HG02571 (cell line): ENCODE results near the gene LMNB1.
"Not testable (repeated sequence)": the region's sequence is repeated elsewhere in the genome, so short reads cannot be mapped to it uniquely, and the experiment has no call there.

Experiments
- ATAC-seq: cut with Tn5 transposase; IDR thresholded peaks from one replicate; pipeline ENCODE4 v1.9.1; 2021; ENCODE audit warnings: mild to moderate bottlenecking, moderate library complexity; ENCODE audit not compliant: unreplicated experiment

LMNB1 gene

DNA sequence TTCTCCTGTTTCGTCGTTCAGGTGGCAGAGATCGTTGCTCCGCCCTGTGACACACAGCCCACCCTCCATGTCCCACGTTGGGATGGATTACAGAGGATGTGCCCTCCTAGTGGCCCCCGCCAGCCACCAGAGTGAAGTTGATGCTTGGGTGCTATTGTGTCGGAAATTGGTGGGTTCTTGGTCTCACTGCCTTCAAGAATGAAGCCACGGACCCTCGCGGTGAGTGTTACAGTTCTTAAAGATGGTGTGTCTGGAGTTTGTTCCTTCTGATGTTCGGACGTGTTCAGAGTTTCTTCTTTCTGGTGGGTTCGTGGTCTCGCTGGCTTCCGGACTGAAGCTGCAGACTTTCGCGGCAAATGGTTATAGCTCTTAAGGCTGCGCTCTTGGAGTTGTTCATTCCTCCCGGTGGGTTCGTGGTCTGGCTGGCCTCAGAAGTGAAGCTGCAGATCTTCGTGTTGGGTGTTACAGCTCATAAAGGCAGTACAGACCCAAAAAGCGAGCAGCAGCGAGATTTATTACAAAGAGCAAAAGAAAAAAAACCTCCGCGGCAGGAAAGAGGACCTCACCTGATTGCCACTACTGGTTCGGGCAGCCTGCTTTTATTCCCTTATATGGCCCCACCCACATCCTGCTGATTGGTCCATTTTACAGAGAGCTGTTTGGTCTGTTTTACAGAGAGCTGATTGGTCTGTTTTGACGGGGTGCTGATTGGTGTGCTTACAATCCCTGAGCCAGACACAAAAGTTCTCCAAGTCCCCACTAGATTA lies 76.8 kb downstream of the LMNB1 start:
- ATAC-seq, result not testable (repeated sequence)

DNA sequence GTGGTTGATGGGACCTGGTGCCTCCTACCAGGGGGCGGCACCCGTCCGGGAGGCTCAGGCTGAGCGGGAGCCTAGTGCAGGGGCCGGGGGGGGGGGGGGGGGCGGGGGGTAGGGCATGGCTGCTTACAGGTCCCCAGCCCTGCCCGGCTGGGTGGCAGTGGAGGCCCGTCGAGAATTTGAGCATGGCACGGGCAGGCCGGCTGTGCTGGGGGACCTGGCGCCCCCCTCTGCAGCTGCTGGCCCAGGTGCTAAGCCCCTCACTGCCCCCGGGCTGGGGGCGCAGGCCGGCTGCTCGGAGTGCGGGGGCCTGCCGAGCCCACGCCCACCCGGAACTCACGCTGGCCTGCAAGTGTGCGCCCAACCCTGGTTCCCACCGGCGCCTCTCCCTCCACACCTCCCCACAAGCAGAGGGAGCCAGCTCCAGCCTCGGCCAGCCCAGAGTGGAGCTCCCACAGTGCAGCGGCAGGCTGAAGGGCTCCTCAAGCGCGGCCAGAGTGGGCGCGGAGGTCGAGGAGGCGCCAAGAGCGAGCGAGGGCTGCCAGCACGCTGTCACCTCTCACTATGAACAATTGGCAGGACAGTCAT lies 77.7 kb downstream of the LMNB1 start:
- ATAC-seq, result no peak

DNA sequence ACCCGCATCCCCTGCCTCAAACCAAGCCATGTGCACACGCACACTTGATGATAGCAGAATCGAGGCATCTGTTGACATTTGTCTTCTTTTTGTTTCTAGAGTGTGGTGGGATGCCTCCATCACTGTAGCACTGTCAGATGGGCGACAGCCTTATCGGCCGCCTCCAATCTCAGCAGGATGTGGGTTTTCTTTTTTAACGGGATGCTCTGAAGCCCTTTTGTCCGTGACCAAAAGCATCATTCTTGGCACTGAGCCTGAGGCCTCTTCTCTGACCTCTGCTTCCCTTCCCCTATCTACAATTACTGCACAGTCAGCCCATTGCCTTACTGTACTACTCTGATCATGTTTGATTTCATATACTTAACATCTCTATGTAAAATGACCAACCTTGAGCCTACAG lies 78.3 kb downstream of the LMNB1 start:
- no peak for ATAC-seq

GRCh38 chr5:126857472-126858410 lies 80.8 kb downstream of the LMNB1 start:
- no peak for ATAC-seq

GRCh38 chr5:126858441-126858840 lies 81.5 kb downstream of the LMNB1 start:
- no peak for ATAC-seq

GRCh38 chr5:126863402-126863801 lies 86.5 kb downstream of the LMNB1 start:
- ATAC-seq, result no peak

- no peak for ATAC-seq
Observed at GRCh38 chr5:126864042-126864688, 87.2 kb downstream of the LMNB1 start.

GRCh38 chr5:126865299-126865698 lies 88.4 kb downstream of the LMNB1 start:
- no peak for ATAC-seq

- no peak for ATAC-seq
Observed at GRCh38 chr5:126866851-126867636, 90.1 kb downstream of the LMNB1 start.

DNA sequence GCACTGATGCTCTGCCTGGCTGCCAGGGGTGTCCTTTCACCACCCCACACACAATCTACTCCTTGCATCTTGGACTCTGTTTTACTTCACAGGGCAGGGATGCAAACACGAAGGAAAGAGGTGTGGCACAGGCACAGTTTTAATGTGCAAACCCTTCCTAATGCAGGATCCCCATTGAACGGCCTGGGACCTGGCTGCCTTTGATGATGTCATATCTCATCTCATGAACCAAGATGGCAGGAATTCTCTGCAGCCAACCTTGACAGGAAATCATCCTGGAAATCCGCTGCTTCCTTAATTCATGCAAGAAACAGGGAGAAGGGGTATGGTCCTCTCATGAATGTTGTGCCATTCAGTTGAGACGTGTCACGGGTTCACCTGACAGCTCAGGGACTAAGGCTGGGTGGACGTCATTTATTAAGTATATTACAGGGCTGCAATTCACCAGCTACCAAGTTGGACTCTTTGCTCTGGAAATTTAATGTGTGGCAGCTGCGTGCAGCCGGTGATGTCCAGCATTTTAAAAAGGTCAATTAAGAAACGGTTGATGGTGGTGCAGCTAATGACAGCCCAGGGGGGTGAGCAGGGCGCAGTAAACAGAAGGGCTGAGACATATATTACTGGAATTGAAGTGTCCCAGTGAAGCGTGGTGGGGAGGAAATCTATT lies 91.5 kb downstream of the LMNB1 start:
- ATAC-seq, result no peak

GRCh38 chr5:126869005-126869451 lies 92.1 kb downstream of the LMNB1 start:
- ATAC-seq, result peak; percentile 57

GRCh38 chr5:126871441-126871840 lies 94.5 kb downstream of the LMNB1 start:
- no peak for ATAC-seq

GRCh38 chr5:126872561-126873354 lies 95.8 kb downstream of the LMNB1 start:
- no peak for ATAC-seq

- no peak for ATAC-seq
Observed at GRCh38 chr5:126875303-126875785, 98.4 kb downstream of the LMNB1 start.

- no peak for ATAC-seq
Observed at GRCh38 chr5:126877602-126878001, 100.7 kb downstream of the LMNB1 start.

DNA sequence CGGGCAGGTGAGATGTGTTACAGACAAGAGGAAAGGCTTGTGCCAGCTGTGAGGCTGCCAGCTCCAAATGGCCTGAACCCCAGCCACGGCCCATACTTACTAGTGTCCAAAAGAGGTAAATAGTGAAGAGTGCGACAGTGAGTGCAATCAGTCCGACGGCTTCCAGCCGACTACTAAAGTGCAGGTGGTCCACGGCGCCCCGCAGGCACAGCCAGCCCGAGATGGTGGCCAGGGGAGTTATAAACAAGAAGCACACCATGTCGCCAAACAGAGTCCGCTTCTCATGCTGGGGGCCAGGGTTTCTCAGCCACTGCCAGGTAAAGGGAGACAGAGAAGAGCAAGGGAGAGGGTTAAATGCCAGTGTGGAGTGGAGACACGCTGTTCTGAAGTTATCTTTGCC lies 101.1 kb downstream of the LMNB1 start:
- no peak for ATAC-seq

DNA sequence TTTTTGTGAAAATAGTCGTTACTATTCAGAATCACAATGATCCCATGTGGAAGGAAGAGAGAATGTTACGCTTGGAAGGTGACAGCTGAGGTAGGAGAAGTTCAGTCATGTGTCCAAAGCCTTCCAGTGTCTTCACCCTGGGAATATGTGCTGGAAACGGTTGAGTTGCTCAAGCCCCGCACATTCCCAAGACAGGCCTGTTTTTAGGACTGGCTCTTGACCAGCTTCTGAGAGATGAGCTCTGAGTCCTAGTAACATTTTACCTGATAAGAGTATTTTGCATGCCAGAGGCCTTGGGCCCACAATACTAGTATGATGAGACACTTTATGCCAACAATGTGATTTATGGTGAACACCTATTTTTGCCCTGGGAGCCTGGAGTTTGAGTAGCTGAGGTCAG lies 101.7 kb downstream of the LMNB1 start:
- no peak for ATAC-seq

DNA sequence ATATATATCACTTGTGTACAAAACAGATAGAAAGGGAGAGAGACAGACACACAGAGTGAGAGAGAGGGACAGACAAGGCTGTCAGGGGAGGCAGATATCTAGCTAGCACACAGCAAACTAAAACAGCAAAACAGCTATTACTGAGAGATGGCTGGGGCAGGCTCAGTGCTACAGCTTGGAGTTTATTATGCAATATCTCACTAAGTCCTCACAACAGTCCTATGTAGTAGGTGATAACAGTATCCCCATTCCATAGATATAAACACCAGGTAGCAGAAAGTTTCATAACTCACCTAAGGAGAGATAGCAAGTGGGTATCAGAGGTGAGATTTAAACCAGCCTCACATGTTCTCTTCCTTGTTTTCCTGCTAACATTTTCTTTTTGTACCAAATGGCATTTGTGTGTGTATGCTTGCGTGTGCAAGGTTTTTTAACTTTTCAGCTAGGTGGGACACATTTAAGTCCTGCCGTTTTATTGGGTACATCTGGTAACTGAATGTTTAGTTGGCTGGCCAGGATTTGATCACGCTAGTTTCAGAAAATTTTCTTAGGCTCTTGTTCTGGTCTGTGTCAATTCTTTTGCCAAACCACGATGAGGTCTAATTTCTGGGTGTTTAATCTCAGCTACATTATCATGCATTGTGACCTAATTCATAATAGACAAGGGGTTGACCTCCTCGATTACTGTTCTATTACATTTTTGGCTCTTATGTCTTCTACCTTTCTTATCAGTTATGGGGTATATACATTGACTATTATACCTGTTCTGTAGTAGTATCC lies 105.1 kb downstream of the LMNB1 start:
- ATAC-seq, result no peak
